Left ventricle myocardium superior (tissue), 1 donor: ENCODE measurements around the gene ERC2. TPM values are rescaled to one million over a fixed set of nuclear protein-coding genes. Genes with fewer than 3 reads are reported as not detected.

ENCODE experiments used
- ATAC-seq: fragments of 200-7000 bp; cut with Tn5 transposase; one replicate; pipeline ENCODE4 v1.9.1; 2020; ENCODE audit warnings: mild to moderate bottlenecking, moderate library complexity
- DNase-seq: peaks from one replicate; pipeline ENCODE4 v3.0.0-alpha.2; 2020
- intact Hi-C: fragments of 100-400 bp; cut with micrococcal nuclease; formaldehyde crosslinking; loops from one replicate; pipeline ENCODE4 v1.11.0; 2022
- microRNA-seq: library from miRNA; unstranded; fragments of <30 nt; microRNA quantifications from one replicate; pipeline ENCODE4 v1.2.0, GENCODE V29; 2020; ENCODE audit warnings: borderline number of aligned reads
- total RNA-seq: library from RNA; stranded (reverse); fragmentation: NEBNext Ultra II Directional; extraction: Animal tissue kit (Norgen Biotek cat#: 25700); gene quantifications from one replicate; pipeline ENCODE4 v1.2.1, GENCODE V29; 2021
- donor health status: DM: no; HTN: yes; CAD: no; lungs with severe emphysema.

ERC2 gene
- total RNA-seq, 1 donor from 2014 or later, result 0.94 TPM

DNA sequence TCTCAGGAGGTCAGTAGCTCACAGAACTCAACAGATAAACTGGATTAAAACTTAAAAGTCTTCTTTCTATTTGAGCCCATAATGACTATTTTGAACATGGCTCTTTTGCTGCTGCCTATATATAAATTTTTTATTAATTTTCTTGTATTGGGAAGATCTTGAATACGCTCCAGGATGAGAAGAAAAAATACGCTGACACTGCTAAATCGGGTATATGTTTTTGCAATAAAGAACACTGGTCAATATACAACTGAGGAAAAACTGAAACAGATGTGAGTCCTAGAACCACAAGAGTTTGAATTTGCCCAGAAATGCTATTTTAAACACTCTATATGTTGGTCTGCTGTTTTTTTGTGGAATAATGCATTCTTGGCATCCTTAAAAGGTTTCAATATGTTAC lies 1001.7 kb downstream of the ERC2 start:
- DNase-seq, result no peak
- ATAC-seq, result no peak
- intact Hi-C loops, result no loop called here

DNA sequence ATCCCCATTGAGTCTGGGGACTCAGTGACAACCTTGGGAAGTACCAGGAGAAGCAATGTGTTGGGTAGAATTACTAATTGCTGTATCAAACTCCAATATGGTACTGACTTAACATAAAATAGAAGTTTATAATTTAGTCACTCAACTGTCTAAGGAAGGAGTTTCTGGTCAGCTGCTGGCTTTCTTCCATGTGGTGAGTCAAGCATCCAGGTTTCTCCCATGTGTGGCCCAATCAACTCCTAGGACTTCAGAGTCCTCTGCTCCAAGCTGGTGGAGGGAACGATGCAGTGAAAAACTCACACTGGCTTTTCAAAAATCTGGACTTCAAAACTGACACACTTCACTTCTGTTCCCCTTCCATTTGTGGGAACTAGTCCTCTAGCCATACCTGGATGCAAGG lies 1006.4 kb downstream of the ERC2 start:
- DNase-seq, result no peak
- ATAC-seq, result no peak
- intact Hi-C loops, result no loop called here

DNA sequence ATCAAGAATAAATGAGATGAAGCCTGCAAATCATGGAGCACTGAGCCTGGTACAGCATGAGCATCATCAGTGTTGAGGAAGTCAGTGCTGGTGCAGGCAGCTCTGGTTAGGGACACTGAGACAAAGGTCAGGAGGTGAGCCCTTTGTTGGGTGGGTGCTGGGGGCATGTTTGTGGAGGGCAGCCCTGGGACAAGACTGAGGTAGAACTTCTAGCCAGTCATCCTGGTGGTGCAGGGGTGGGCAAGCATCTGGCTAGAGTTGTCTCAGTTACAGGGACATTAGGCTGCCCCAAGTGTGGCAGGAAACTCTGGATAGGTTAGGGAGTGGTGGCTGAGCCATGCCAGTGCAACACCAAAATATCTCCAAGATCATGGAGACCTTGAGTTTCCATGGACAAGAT lies 1008.4 kb downstream of the ERC2 start:
- intact Hi-C loops, result no loop called here
- DNase-seq, result no peak
- no peak for ATAC-seq

Small RNA genes lying within 50 kb of the gene (microRNA-seq; reads per million reads assigned to microRNA genes)
- not detected for gene MIR3938

Other genes starting within 250 kb of the ERC2 start
- 12.4 TPM for gene CCDC66, start 88.7 kb upstream of the ERC2 start, total RNA-seq
- gene TASOR, start 214.8 kb upstream of the ERC2 start, total RNA-seq, result 23.2 TPM